Measurements from ENCODE around the gene BPIFB6. TPM values are rescaled to one million over a fixed set of nuclear protein-coding genes. Genes with fewer than 3 reads are reported as not detected.

The BPIFB6 gene
- total RNA-seq, 3 donors from 2014 or later, result not detected

DNA sequence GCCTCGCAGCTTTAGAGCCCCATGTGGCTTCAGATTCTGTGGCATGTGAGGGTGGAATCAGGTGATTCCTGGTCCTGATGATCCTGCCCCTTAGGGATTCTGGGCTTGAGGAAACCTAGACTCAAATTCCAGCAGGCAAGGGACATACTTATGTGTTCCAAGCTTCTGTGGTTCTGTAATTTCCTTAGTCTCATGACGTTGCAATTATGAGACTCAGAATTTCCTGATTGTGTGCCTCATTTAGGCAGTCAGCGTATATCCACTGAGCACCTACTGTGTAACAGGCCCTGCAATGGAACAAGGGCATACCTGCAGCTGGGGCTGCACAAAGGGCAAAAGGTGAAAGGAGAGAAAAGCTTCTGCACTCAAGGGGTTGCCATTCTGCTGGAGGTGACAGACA is 36.4 kb downstream of the BPIFB6 start:
- TF ChIP-seq, protein P1, sequence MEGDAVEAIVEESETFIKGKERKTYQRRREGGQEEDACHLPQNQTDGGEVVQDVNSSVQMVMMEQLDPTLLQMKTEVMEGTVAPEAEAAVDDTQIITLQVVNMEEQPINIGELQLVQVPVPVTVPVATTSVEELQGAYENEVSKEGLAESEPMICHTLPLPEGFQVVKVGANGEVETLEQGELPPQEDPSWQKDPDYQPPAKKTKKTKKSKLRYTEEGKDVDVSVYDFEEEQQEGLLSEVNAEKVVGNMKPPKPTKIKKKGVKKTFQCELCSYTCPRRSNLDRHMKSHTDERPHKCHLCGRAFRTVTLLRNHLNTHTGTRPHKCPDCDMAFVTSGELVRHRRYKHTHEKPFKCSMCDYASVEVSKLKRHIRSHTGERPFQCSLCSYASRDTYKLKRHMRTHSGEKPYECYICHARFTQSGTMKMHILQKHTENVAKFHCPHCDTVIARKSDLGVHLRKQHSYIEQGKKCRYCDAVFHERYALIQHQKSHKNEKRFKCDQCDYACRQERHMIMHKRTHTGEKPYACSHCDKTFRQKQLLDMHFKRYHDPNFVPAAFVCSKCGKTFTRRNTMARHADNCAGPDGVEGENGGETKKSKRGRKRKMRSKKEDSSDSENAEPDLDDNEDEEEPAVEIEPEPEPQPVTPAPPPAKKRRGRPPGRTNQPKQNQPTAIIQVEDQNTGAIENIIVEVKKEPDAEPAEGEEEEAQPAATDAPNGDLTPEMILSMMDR (IDR thresholded peaks at IDR 0.05), result no peak
- Histone ChIP-seq H3K9me3 (no peaks in the 10 kb centered on the region), H3K4me1 (ENCODE audit: low read depth) (no peaks in the 10 kb centered on the region), H3K4me3 (no peak overlapping the region), H3K36me3 (ENCODE audit: low read depth) (no peaks in the 10 kb centered on the region)
- intact Hi-C loops (cut with DNase I, micrococcal nuclease), result no loop called here
- DNase-seq (no peak), ATAC-seq (no peak)

DNA sequence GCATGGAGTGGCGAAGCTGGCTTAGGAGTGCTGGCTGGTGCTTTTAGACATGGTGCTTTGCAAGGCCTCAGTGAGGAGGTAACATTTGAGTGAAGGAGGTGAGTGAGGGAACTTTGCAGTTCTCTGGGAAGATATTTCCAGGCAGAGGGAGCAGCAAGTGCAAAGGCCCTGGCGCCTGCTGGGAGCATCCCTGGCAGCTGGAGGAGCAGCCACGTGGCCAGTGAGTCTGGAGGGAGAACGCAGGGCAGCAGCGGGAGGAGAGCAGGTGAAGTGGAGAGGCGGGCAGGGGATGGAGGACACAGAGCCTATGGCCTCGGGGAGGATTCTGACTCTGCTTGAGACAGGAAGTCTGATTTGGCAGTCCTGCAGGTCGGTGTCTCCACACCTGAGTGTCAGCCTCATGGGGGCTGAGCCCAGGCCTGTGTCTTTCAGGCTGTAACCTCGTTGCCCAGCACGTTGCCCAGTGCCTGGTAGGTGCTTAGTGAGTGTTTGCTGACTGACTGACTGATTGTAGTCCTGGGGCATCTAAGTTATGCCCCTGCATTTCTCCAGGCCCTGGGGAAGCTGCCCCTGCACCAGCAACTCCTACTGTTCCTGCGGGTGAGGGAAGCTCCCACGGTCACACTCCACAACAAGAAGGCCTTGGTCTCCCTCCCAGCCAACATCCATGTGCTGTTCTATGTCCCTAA is 36.9 kb downstream of the BPIFB6 start:
- ATAC-seq, result no peak
- Histone ChIP-seq H3K4me3 (no peak overlapping the region), H3K4me1 (ENCODE audit: low read depth) (no peaks in the 10 kb centered on the region), H3K36me3 (ENCODE audit: low read depth) (no peaks in the 10 kb centered on the region), H3K9me3 (no peaks in the 10 kb centered on the region)
- no peak for DNase-seq
- TF ChIP-seq, protein P1 (IDR thresholded peaks at IDR 0.05), result no peak
- intact Hi-C loops (cut with DNase I, micrococcal nuclease), result no loop called here

DNA sequence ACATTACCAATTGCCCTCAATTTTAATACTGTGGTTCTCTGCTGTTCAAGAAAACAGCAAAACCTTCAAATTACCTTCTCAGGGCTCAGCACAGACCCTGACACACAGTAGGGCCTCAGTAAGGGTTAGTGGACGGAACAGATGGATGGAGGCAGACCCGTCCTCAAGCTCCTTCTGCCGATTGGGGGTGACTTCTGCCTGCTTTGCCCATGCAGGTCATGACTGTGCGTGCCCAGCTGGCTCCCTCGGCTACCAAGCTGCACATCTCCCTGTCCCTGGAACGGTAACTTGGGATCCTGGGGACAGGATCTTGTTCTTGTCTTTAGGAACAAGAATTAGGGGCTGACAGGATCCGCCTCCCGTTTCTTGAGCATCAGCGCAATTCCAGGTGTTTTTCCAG is 38.2 kb downstream of the BPIFB6 start:
- intact Hi-C loops (cut with DNase I, micrococcal nuclease), result no loop called here
- no peaks in the 10 kb centered on the region for H3K9me3 ChIP-seq

DNA sequence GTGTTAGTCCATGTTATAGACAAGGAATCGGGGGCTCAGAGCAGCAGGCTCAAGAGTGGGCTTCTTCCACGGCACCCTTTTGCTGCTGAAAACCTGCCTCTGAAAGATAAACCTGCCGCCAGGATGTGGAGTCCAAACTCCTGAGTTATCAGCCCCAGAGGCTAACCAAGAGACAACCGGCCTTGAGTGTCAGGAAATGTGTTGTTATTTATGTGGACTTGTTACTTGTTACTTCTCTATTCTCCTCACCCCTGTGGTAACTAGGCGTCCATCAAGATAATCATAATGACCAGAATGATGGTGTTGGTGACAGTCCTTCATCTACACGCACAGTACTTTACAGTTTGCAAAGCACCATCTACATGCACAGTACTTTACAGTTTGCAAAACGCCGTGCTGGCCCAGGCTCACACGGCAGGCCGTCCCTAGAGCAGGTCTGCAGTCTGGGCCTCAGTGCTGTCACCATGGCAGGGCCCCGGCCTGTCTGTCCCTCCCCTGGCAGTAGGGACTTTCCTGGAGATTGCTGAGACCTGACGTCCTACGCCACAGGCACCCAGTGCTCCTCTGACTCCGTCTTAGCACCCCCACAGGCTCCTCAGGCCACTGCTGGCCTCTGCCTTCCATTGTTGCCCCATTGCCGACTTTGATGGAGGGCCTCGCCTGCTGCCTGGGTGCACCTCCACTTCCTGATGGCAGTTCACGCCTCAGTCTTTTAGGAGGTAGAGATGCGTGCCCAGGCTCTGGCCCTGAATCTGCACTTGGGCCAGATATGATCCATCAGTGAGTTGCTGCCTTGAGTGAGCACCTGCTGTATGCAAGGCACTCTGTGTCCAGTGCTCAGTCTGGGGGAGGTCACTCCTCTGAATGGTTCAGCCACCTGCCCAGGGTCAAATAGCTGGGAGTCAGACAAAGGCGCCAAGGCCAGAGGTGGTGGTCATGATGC is 38.9 kb downstream of the BPIFB6 start:
- DNase-seq, result no peak
- Histone ChIP-seq H3K9me3 (no peaks in the 10 kb centered on the region), H3K36me3 (ENCODE audit: low read depth) (no peaks in the 10 kb centered on the region), H3K4me1 (ENCODE audit: low read depth) (no peaks in the 10 kb centered on the region), H3K4me3 (no peak overlapping the region)
- no peak for ATAC-seq
- TF ChIP-seq, protein P1 (IDR thresholded peaks at IDR 0.05), result no peak
- intact Hi-C loops (cut with DNase I, micrococcal nuclease), result no loop called here

More for the DNA sequence above, 38.2 kb downstream of the BPIFB6 start:
- DNase-seq (no peak), ATAC-seq (no peak)
- Histone ChIP-seq H3K4me1 (ENCODE audit: low read depth) (no peaks in the 10 kb centered on the region), H3K36me3 (ENCODE audit: low read depth) (no peaks in the 10 kb centered on the region), H3K4me3 (no peak overlapping the region)
- TF ChIP-seq, protein P1 (IDR thresholded peaks at IDR 0.05), result no peak

DNA sequence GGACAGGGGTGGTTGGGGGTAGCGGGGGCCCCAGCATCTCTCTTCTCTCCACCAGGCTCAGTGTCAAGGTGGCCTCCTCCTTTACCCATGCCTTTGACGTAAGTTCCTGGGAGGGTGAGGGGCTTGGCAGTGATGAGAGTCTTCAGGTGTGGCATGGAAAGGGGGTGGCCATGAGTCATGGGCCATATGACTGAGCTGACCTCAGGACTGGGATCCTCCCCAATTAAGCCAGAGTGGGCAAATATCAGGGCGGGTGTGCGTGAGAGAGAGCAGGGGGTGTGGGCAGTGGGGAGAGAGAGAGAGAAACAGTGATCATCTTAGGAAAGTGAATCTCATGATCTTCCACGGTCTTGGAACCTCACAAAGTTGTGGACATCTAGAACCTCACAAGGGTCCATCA is 39.8 kb downstream of the BPIFB6 start:
- Histone ChIP-seq H3K4me3 (no peak overlapping the region), H3K4me1 (ENCODE audit: low read depth) (no peaks in the 10 kb centered on the region), H3K9me3 (no peaks in the 10 kb centered on the region), H3K36me3 (ENCODE audit: low read depth) (no peaks in the 10 kb centered on the region)
- DNase-seq, result no peak
- no peak for ATAC-seq
- TF ChIP-seq, protein P1 (IDR thresholded peaks at IDR 0.05), result no peak
- intact Hi-C loops (cut with DNase I, micrococcal nuclease), result no loop called here

Measured in mucosa of descending colon (tissue), 3 donors.